AG04449 (cell line): Measurements from ENCODE around the gene LYPD6.

Experiments
- CTCF ChIA-PET: fragments of 350-600 bp; formaldehyde crosslinking; extraction: SDS; loops from one replicate; lab custom pipeline; 2021; ENCODE audit warnings: antibody characterized with exemption; lab: Yijun Ruan, JAX
- POLR2A ChIA-PET: fragments of 400-600, 350-600 bp; formaldehyde crosslinking; extraction: SDS; loops from one replicate; lab custom pipeline; 2020; ENCODE audit warnings: antibody characterized with exemption, inconsistent platforms; lab: Yijun Ruan, JAX
- DNase-seq: peaks from one replicate; pipeline ENCODE4 v3.0.0-alpha.2; 2010; ENCODE audit warnings: low read depth, low spot score
- H3K4me3 ChIP-seq: 2 replicates; pipeline ENCODE4 v1.5.1; 2011; ENCODE audit warnings: low read depth, mild to moderate bottlenecking, control low read depth, low read length
- TF ChIP-seq, protein P1 (sequence below): IDR thresholded peaks from one replicate; pipeline ENCODE4 v1.5.1; 2011; ENCODE audit warnings: mild to moderate bottlenecking, moderate library complexity, low read length, control low read depth, inconsistent platforms; ENCODE audit not compliant: insufficient read depth; ENCODE audit errors: missing control alignments

The LYPD6 gene

DNA sequence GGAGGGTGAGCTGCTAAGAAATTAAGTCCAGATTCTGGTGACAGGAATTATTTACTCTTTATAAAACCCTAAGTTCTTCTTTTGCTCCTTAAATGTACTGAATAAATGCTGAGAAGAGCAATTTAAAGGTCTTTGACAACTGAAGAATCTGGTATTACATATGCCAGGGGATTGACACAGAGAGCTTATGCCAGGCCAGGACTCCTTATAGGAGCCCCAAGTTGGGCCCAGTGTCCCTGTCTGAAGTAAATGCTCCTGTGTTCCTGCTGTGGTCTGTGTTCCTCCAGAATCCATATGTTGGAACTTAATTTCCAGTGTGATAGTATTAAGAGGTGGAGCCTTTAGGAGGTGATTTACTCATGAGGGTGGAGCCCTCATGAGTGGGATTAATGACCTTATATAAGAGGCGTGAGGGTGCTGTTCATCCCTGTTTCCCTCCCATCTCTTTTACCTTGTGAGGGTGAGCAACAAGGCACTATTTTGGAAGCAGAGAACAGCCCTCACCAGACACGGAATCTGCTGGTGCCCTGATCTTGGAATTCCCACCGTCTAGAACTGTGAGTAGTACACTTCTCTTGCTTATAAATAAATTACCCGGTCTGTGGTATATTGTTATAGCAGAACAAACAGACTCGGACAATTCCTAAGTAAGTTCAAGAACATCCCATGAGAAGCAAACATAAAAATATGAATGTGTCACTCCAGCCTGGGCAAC, 39.8 kb downstream of the LYPD6 start:
- ChIA-PET POLR2A (no interaction called here), CTCF (interaction anchor here (0.5 to 1.0 kb wide), 3 partner anchors 99 to 353 kb away, joined by 3 to 4 read pairs (median 3); no protein-coding TSS in a partner anchor)
- DNase-seq: no peak
- no peak overlapping the region for H3K4me3 ChIP-seq
- TF ChIP-seq, protein P1, sequence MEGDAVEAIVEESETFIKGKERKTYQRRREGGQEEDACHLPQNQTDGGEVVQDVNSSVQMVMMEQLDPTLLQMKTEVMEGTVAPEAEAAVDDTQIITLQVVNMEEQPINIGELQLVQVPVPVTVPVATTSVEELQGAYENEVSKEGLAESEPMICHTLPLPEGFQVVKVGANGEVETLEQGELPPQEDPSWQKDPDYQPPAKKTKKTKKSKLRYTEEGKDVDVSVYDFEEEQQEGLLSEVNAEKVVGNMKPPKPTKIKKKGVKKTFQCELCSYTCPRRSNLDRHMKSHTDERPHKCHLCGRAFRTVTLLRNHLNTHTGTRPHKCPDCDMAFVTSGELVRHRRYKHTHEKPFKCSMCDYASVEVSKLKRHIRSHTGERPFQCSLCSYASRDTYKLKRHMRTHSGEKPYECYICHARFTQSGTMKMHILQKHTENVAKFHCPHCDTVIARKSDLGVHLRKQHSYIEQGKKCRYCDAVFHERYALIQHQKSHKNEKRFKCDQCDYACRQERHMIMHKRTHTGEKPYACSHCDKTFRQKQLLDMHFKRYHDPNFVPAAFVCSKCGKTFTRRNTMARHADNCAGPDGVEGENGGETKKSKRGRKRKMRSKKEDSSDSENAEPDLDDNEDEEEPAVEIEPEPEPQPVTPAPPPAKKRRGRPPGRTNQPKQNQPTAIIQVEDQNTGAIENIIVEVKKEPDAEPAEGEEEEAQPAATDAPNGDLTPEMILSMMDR: no peak

DNA sequence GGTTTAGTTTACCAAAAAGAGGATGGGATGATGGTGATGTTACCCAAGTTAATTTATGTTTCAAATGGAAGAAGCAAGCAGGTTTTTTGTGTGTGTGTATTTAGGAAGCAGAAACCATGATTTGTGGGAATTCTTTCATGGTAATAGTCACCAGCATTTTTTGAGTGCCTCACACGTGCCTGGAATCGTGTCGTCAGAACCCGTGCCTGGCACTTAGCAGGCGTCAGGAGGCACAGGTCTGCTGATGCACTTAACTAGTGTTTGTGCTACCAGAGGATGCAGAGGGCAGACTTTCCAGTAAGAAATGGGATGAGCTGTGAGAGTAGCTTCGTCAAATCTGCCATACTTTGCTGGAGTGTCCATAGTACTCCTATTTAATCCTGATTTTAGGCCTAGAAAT, 41.1 kb downstream of the LYPD6 start:
- TF ChIP-seq, protein P1: no peak
- ChIA-PET CTCF (no interaction called here), POLR2A (no interaction called here)
- H3K4me3 ChIP-seq: no peak overlapping the region
- DNase-seq: no peak

DNA sequence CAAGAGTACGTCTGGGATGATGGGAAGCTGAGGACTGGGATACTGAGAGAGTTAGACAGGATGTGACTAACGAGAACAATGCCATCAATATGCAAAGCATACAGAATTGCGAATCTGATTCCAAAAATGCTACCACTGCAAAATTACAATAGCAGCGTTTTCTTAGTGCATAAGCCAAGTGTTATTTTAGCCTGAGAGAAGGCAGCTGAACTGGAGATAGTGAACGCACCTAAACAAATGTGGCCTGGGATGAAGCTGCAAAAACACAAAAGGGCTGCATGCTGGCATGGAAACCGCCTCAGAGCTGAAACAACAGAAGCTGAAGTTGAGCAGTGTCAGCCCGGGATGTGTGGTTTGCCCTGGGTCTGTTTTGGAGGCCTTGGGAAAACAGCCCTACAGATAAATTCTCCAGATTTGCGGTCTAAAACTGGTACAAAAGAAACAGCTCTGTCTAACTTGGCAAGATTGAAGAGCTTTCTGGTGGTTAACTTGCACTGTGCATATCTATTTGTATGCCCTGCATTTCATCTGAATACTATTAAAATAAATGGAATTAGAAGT, 45.5 kb downstream of the LYPD6 start:
- H3K4me3 ChIP-seq: no peak overlapping the region
- CTCF ChIA-PET: interaction anchor here (0.7 to 2.1 kb wide), 4 partner anchors 11 to 359 kb away, joined by 3 to 7 read pairs (median 4); no protein-coding TSS in a partner anchor
- TF ChIP-seq, protein P1: no peak
- POLR2A ChIA-PET: no interaction called here
- peak; percentile 19 for DNase-seq

DNA sequence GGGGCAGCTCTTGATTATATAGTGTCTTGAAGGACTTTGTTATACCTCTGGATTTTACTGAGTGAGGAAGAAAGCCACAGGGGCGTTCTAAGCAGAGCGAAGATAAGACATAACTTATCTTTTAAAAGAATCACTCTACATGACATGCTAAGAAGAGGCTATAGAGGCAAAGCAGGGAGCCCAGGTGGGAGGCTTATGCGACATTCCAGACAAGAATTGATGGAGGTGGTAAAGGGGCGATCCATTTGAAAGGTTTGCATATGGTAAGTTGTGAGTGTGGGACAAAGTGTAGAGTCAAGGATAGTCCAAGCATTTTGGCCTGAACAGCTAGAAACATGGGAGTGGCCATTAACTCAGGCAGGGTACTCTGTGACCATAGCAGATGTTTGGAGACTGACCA, 49.8 kb downstream of the LYPD6 start:
- POLR2A ChIA-PET: no interaction called here
- H3K4me3 ChIP-seq: no peak overlapping the region
- CTCF ChIA-PET: interaction anchor here (1.7 kb wide), 1 partner anchor 9 kb away, joined by 4 read pairs; no protein-coding TSS in a partner anchor
- DNase-seq: no peak
- TF ChIP-seq, protein P1: no peak

DNA sequence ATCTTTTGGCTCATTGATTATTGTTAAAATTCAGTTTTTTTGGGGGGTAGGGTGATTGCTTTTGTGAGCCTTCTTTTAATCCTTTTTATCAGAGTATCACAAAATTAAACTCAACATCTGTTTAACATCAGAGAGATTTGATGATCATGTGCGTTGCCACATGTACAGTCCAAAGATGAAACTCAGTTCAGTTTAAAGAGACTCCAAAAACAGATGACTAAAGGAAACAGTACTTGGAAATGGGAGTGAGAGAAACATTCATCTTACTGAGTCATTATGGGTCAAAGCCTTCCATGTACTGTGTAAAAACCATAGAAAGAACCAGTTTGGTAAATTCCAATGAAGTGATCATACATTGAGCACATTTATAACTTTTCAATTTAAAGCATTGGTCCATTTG, 53.0 kb downstream of the LYPD6 start:
- no peak overlapping the region for H3K4me3 ChIP-seq
- POLR2A ChIA-PET: no interaction called here
- TF ChIP-seq, protein P1: no peak
- CTCF ChIA-PET: no interaction called here
- peak; percentile 79 for DNase-seq

DNA sequence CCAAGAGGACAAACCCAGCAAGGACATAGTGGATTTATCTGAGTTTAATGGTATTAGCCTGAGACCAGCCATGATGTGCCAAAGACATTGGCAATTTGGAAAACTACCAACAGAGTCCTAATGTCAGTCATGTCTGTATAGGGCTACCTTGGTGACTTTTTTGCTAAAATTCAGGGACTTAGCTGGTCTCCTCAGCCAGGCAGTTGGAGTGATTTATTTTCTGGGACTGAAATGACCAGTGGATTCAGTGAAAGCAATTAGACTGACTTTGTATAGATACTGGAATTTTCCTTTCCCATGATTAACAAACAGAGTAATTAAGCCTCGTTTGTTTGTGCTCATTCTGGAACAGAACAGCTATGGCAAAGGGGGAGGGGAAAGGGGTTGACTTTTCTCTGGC, 55.0 kb downstream of the LYPD6 start:
- no peak overlapping the region for H3K4me3 ChIP-seq
- ChIA-PET CTCF (no interaction called here), POLR2A (no interaction called here)
- TF ChIP-seq, protein P1: no peak
- DNase-seq: no peak
